Measurements from ENCODE around the gene PTPRR. TPM values are rescaled to one million over a fixed set of nuclear protein-coding genes. Genes with fewer than 3 reads are reported as not detected.

The PTPRR gene
- total and polyA plus RNA-seq, 2 of the 4 experiments (the other 2 are of a cell fraction): 0.18 to 0.21 TPM

GRCh38 chr12:70659077-70659606 lies 261.4 kb downstream of the PTPRR start:
- WGBS, 2 experiments (ENCODE audit: extremely low coverage in 2 of 2, insufficient read length in 1 of 2): 60% methylated on average over 1 of the region's 6 CpGs; no CpG with 5 or more reads in 1 of the 2 experiments
- no peak for ATAC-seq (ENCODE audit: low read depth)
- Histone ChIP-seq H2BK20ac (ENCODE audit: low read depth, low read length) (no peak overlapping the region), H3K27ac (ENCODE audit: insufficient read depth, low read length) (no peak overlapping the region), H4K20me1 (ENCODE audit: insufficient read depth, low read length) (no peaks in the 10 kb centered on the region), H2AK9ac (replicated peaks; ENCODE audit: low read depth, low read length, poor library complexity) (no peak overlapping the region), H2BK15ac (ENCODE audit: low read depth, low read length) (0 out of 3 replicates have a peak overlapping the region, but pooled peaks have one; percentile 19), H3K4ac (ENCODE audit: low read depth, low read length) (no peak overlapping the region), H3K14ac (replicated peaks; ENCODE audit: low read depth, low read length) (no peak overlapping the region), H4K5ac (ENCODE audit: low read depth, low read length) (no peak overlapping the region), H2AK5ac (ENCODE audit: low read depth, low read length) (no peak overlapping the region), H4K8ac (ENCODE audit: low read depth in 2 of 2, low read length in 2 of 2) (no peak overlapping the region), H2BK120ac (ENCODE audit: low read depth, low read length) (no peak overlapping the region), H3K27me3 (ENCODE audit: control insufficient read depth, insufficient read depth, low read length) (no peaks in the 10 kb centered on the region), H3K4me2 (ENCODE audit: low read depth, low read length) (no peak overlapping the region), H3K18ac (ENCODE audit: low read depth, low read length) (no peak overlapping the region), H3K23ac (ENCODE audit: low read depth, low read length) (no peak overlapping the region), H3K56ac (ENCODE audit: extremely low read depth, insufficient read depth, low read length) (no peak overlapping the region), H3K4me3 (ENCODE audit: insufficient read depth, low read depth, low read length) (no peak overlapping the region), H3K9me3 (ENCODE audit: control insufficient read depth, insufficient read depth, low read length) (no peaks in the 10 kb centered on the region), H2BK5ac (ENCODE audit: low read depth, low read length, poor library complexity, severe bottlenecking) (no peak overlapping the region), H3K36me3 (ENCODE audit: control insufficient read depth, insufficient read depth, low read length) (no peaks in the 10 kb centered on the region), H2AFZ (replicated peaks; ENCODE audit: low read length, poor library complexity) (peak overlapping the region; percentile 46), H3K79me1 (ENCODE audit: low read depth in 1 of 2, low read length in 2 of 2) (no peaks in the 10 kb centered on the region), H4K91ac (ENCODE audit: insufficient read depth, low read depth, low read length) (no peak overlapping the region), H3K9ac (ENCODE audit: low read depth, low read length) (no peak overlapping the region), H3K4me1 (ENCODE audit: control insufficient read depth, insufficient read depth, low read length) (no peaks in the 10 kb centered on the region), H3K9me1 (ENCODE audit: insufficient read depth, low read length) (no peaks in the 10 kb centered on the region)
- POLR2A ChIA-PET (ENCODE audit: unreplicated experiment): no interaction called here
- intact Hi-C loops (cut with micrococcal nuclease) (no loop called here), in situ Hi-C loops (cut with MboI; ENCODE audit: low sequenced_read_pairs) (no loop called here), dilution Hi-C loops (cut with HindIII; ENCODE audit: low sequenced_read_pairs, unreplicated experiment) (no loop called here)
- CTCF ChIA-PET: no interaction called here
- no TSS peak for BruUV-seq (replicated peaks)
- no peak for DNase-seq
- TF ChIP-seq RCOR1 (IDR thresholded peaks at IDR 0.05; ENCODE audit: insufficient replicate concordance, low read length) (no peak), POLR2A (IDR thresholded peaks at IDR 0.05; ENCODE audit: low read depth, low read length) (no peak), SMC3 (IDR thresholded peaks at IDR 0.05; ENCODE audit: low read depth, low read length) (no peak), CEBPB (IDR thresholded peaks at IDR 0.05; ENCODE audit: low read depth, low read length) (no peak), MXI1 (IDR thresholded peaks at IDR 0.05; ENCODE audit: borderline replicate concordance, low read depth, low read length) (no peak), FOS (IDR thresholded peaks at IDR 0.05; ENCODE audit: low read depth, low read length) (no peak), NFE2L2 (IDR thresholded peaks at IDR 0.05; ENCODE audit: low read depth, low read length) (no peak)
- TF ChIP-seq, protein P1, sequence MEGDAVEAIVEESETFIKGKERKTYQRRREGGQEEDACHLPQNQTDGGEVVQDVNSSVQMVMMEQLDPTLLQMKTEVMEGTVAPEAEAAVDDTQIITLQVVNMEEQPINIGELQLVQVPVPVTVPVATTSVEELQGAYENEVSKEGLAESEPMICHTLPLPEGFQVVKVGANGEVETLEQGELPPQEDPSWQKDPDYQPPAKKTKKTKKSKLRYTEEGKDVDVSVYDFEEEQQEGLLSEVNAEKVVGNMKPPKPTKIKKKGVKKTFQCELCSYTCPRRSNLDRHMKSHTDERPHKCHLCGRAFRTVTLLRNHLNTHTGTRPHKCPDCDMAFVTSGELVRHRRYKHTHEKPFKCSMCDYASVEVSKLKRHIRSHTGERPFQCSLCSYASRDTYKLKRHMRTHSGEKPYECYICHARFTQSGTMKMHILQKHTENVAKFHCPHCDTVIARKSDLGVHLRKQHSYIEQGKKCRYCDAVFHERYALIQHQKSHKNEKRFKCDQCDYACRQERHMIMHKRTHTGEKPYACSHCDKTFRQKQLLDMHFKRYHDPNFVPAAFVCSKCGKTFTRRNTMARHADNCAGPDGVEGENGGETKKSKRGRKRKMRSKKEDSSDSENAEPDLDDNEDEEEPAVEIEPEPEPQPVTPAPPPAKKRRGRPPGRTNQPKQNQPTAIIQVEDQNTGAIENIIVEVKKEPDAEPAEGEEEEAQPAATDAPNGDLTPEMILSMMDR (conservative IDR thresholded peaks at IDR 0.05; ENCODE audit: low read depth, low read length): no peak

All from IMR-90 (cell line).